SK-N-DZ (cell line): ENCODE data around the gene PTTG1IP.
"Not testable (repeated sequence)": the region's sequence is repeated elsewhere in the genome, so short reads cannot be mapped to it uniquely, and the experiment has no call there.

Experiments used
- DNase-seq: peaks from one replicate; pipeline ENCODE4 v3.0.0-alpha.2; 2015; ENCODE audit warnings: low spot score

PTTG1IP gene

DNA sequence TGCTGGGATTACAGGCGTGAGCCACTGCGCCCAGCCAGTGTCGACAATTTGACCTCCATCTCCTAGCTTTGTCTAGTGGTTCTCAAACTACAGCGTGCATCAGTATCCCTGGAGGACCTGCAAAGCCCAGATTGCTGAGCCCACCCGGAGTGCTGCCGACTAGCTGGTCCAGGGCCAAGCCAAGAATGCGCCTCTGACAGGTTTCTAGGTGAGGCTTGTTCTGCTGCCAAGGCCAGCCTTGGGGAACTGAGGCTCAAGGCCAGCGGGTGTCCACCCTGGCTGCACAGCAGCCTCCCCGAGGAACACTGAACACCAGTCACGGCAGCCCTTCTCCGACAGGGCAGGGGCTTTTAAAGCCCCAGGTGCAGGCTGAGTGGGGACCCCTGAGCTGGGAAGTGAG is 9.8 kb upstream of the PTTG1IP start:
- no peak for DNase-seq

DNA sequence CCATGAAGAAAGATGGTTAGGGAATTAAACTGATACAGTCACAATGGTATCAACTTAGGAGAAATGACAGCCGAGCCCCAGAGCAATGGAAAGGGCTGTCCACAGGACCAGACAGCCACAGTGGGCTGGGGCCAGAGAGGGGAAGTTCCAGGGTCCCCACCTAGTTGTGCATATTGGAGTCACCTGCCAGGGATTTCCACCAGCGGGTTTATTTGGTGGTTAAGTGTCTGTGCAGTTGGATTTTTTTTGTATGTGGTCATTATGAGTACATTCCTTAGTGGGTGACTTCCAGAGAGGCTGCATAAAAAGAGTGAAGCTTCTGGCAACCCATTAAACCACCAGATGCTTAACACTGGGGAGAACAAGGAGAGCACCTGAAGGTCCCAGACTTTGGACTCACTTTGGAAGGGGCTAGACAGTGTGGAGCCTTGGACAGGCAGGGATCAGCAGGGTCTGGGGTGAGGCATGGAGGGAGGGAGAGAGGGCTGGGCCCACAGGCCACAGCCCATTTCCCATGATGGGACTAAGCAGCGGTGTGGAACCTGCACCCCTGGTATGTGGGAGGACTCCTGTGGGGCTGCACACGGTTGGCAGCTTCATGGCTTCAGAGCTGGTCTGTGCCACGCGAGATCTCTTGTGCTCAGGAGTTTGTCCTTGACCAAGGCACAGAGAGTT is 7.8 kb upstream of the PTTG1IP start:
- DNase-seq: no peak

DNA sequence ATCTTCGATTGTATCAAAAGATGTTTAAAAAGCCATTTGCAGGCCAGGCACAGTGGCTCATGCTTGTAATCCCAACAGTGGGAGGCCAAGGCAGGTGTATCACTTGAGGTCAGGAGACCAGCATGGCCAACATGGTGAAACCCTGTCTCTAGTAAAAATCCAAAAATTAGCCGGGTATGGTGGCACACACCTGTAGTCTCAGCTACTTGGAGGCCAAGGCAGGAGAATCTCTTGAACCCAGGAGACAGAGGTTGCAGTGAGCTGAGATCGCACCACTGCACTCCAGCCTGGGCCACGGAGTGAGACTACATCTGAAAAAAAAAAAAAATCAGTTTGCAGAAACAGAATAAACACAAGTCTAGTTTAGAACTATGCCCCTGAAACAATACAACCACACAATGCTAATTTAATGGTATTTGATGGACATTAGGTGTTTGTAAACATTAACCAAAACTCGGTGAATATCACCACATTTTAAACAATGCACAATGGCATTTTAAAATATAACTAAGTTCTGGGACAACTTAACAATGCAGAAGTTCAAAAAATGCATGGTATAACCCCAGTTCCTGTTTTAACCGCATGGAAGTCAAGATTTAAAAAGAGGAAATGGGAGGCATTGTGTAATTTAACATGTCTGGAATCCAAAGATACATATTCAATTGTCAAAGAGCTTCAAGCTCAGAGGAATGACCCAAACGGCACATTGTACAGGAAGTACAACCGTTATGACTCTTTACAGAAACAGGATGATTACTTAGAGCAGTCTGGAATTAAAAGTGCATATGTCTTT is 7.1 kb upstream of the PTTG1IP start:
- DNase-seq: no peak

DNA sequence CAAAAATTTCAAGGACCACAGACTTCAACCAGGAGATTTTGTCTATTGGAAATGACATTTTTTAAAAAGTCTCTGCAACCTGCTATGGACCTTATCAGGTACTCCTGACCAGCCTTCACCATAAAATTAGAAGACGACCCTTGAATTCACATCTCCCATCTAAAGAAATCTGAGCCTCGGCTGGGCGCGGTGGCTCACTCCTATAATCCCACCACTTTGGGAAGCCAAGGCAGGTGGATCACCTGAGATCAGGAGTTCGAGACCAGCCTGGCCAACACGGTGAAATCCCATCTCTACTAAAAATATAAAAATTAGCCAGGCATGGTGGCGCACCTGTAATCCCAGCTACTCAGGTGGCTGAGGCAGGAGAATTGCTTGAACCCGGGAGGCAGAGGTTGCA is 5.7 kb upstream of the PTTG1IP start:
- not testable (repeated sequence) for DNase-seq

DNA sequence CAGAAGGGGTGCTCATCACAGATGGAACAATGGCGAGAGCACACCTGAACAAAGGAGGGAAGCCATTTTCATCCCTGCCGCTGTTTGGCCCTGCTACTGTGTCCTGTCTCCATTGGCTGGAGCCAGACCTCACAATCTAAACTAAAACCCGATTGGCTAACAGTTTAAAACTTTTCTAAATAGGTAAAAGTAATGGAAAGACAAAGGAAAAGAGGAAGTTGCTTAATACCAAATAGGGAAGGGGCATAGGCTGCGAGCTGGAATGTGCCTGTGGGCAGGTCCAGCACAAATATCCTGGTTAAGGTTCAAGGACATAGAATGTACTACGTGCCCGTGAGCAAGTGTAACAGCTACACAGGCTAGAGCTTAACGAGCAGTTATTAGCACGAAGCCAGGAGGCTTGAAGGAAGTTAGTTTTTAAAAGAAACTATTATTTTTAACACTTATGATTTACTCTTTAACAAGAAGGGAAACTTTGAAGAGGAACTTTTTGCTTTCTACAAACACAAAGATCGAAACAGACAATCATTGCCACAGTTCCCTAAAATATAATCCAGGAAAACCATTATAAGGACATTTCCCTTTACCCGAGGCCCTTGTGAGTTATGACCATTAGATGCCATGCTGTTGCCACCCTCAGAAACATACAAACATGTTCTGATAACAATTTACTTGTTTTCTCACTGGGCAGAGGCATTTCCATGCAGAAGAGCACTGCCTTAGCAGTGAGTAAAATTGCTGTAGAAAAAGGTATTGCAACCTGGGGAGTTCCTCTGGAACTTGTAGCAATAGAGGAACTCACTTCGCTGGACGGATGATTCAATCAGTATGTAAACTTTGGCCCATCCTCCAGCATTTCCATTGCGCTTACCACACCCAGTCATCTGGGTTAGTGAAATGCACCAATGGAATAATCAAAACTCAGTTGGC is 4.8 kb upstream of the PTTG1IP start:
- no peak for DNase-seq

DNA sequence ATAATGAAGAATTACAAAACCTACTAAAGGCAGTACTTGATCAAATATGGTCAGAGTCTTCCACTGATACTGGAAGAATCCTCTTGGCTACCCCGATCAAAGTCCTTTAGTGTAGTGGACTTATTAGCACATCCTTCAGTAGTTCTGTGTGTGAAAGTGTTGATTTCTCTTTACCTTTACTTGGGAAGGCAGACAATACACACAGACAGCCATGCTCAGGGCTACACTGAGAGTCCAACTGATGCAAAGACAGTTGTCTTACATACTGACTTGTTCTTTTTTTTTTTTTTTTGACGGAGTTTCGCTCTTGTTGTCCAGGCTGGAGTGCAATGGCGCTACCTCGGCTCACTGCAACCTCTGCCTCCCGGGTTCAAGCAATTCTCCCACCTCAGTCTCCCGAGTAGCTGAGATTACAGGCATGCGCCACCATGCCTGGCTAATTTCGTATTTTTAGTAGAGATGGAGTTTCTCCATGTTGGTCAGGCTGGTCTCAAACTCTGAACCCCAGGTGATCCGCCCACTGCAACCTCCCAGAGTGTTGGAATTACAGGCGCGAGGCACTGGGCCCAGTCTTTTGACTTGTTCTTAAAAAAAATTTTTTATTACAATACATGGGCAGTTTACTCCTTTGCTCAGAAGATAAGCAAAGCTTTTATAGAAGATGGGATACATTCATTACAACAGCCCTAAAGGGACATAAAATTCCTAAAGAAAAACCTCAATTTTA is 3.5 kb upstream of the PTTG1IP start:
- no peak for DNase-seq

DNA sequence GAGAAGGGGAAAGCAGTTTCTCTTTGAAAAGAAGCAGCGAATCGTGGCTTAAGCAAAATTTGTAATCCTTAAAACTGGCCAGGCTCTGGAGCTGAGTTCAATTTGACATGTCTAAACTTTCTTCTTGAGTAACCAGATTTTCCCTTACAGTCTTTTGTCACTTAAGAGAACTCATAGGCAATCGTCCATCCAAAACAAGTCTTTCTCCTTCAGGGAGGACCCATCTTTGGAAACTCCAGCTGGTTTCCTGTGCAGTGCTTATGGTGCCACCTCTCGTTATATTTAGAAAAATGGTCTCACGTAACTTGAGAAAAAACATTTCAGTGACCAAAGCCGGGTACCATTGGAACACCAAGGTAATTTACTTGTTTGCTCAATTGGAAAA is 1.8 kb upstream of the PTTG1IP start:
- no peak for DNase-seq

DNA sequence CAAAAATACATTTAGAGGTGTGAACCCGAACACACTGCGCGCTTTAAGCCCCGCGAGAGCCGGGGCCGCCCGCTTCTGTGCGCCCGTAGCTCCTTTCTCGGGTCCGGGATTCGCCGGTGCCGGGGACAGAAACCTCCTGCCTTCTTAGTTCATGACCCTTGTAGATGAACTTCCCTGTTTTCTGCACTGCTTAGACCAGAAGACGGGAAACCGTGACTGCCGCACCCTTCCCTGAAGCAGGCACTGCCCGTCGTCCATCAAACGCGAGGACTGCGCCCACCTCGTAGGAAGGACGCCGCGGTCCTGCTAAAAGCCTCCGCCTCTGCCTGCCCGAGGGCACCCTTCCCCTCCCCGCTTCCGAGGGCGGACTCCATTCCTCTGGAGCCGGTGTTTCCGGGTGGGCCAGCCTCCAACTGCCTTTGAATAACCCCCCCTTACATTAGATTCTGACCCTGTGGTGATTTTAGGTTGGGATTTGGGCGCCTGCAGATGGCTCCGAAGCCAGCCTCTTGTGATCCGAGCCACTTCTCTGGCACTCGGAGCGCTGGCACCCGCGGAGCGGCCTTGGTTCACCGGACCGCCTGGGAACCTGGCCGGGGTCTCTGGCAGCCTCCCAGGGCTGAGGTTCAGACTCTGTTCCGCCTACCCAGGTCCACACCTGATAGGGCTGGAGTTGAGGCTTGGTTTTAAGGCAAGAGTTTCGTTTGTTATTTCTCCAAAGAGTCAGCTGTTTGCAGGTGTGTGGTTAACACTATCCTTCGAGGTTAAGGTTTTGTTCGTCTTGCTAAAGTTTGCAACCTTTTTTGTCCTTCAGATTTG is 1.2 kb upstream of the PTTG1IP start:
- DNase-seq: no peak

DNA sequence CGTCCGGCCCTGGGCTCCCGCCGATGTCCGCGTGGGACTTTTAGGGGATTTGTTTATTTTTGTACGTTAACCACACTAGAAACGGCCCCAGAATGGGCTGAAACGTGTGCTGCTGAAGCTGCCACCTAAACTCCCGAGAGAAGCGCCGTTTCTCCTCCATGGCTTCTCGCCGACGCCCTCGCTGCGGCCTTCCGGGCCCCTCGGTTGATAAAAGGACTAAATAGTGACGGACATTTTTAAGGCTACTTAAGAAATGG is 678 bp upstream of the PTTG1IP start:
- no peak for DNase-seq

DNA sequence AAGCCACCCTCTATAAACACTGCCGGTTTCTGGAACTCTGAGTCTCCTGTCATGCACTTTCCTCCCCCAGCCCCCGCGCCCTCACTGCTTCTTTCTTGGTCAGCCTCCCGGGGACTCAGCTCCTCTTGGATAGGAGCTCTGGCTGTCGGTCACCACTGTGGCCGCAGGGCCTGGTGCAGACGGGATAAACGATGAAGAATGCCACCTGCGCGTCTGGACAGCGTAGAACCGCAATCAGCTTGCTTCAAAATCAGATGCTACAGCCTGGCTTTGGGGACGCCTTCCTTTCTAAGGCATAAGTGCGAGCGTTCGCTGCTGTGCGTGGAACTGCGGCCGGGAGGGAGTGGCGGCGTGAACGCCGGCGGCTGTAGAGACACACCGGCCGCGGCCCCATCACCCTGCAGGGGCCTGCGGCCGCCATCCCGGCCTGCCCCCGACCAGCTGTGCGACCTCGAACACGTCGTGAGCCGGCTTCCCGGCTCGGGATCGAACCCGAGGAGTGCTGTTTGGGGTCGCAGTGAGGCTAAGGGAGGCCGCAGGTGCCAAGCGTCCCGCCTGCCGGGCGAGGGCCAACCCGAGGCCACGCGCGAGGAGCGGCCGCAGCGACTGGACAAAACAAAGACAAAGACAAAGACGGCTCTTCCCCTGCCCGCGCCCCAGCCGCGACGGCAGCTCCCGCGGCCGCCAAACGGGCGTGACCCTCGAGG is 688 bp downstream of the PTTG1IP start:
- no peak for DNase-seq

DNA sequence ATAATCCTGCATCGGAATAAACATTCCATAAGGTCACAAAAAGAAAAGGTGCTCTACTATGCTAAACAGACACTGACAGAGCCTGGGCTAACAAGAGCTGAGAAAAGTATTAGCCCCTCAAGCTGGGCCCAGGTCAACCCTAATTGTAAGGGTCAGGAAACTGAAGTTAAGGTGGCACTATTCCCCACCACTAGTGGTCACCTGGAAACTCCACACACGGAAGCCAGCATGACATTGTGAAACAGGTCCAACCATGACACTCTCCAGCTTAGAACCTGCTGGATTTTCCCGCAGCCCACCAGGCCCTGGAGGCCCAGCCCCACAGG is 1.2 kb downstream of the PTTG1IP start:
- no peak for DNase-seq

DNA sequence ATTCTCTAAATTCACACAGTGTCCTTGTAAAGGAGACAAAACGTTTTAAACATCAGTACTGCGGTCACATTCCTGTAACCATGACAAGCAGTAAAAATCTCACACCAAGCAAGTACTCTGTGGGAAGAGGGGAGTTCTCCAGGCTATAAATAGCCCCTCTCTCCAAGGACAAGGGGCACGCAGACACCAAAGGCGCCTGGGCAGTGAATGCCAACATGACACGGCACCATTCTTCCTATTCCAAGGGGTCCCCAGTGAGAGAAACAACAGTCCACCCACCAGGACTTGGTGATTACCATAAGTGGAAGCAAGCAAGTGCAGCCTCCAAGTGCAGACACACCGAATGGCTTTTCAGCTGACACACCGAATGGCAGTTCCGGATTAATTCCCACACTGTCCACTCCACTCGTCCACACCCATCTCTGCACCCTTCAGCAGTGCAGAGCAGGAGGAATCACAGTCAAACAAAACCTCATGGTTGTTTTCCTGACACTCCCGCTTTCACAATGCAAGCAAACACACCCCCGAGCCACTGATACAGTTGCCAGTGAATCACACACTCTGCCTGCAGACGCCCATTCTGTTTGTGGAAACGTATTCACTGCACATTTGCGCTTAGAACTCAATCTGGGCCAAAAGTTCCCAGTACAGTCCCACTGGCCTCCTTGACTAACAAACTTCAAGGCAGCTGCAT is 1.8 kb downstream of the PTTG1IP start:
- DNase-seq: no peak

DNA sequence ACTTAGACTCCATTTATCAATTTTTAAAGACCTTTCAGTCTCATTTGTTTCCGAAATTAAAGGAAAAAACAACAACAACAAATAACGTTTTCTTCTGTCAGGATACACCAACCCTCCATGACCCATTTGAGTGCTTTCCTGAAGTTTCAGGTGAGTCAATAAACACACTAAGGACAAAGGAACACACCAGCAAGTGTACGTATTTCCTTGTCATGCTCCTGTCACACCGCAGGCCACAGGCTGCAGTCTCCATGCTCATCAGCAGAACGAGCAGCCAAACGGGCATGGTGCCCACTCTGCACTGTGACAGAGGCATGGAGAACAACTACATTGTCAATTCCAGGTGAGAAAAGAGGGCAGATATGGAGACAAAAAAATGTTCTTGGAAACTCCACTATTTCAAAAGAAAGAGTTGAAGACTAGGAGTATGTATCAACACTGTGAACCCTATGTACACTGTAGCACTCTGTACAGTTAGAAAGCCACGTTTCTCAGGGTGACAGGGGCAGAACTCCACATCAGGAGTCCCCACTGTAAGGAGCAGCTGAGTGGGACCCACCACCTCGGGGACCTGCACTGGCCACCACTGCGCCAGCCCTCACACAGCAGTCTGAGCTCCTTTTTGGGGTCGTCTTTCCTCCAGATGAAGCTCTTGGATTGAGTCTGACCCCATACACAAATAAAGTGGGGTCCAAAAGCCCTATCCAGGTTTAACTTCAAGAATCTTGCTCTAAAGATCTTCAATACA is 2.6 kb downstream of the PTTG1IP start:
- no peak for DNase-seq

DNA sequence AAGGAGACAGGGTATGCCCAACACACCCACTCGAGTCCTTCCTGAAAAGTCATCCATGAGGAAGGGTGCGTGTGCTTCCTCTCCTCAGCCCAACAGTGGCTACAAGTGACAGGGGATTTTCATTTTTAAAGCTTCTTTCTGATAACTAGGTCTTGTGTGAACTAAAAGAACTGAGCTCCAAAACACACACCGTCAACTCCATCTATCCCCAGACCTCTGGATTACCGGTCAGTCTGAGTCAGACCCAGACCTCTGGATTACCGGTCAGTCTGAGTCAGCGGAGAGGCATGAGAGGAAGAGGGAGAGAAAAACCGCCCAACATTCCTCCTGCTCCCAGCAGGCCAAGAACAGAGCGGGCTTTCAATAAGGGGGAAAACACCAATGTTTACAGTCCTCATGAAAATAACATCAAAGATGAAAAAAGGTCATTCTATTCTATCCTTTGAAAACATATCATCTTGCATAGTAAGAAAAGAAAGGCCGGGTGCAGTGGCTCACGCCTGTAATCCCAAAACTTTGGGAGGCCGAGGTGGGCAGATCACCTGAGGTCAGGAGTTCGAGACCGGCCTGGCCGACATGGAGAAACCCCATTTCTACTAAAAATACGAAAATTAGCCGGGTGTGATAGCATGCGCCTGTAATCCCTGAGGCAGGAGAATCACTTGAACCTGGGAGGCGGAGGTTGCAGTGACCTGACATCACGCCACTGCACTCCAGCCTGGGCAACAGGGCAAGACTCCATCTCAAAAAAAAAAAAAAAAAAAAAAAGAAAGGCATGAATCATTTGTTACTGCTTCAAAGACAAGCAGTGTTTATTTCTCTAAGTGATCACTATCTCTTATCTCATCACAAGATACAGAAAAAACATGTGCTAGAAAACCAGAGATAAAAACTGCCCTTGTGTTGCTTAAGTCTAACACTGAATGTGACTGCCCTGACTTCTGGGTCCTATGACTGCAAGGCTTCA is 3.4 kb downstream of the PTTG1IP start:
- DNase-seq: no peak

DNA sequence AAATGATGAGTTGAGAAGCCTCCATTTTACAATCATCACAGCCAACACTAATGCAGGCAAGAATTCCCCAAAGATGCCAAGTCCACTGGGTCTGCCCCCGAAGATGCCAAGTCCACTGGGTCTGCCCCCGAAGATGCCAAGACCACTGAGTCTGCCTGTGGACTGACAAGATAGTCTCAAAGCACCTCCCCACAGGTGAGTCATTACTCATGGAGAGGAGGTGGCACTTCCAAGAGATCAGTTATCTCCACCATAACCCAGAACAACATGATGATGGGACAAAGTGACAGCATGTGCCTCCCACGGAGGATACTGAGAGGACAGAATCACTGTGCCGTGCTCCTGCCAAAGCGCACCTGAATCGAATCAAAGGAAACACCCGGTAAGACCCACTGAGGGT is 4.8 kb downstream of the PTTG1IP start:
- DNase-seq: no peak

DNA sequence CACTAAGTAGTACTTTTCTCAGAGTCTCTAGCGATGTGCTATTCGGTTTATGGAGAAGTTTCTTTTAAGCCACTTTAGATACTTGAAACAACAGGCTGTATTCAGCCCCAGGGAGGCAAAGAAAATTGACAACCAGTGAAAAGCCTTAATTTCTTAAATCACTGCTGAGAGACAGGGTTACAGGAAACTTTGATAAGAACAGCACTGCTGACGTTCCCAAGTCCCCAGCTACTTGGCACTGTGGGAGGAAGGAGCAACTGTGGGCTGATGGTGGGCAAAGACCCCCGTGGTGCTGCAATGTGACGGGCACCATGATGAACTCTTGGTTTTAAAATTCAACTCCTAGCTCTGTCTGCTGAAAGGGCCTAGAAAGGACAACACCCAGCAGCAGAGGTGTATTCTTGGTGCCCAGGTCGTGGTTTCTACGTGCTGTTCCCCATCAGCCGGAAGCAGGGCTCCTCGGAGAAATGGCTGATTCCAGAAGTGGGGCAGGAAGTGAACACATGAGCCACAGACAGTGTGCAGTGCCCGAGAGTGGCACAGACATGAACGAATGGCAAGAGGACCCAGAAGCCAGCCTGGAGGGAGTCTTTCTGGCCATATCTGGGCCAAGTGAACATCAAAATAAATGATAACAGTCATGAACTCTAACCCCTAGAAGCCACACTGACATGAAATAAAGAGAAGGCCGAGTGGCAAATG is 5.3 kb downstream of the PTTG1IP start:
- DNase-seq: no peak

DNA sequence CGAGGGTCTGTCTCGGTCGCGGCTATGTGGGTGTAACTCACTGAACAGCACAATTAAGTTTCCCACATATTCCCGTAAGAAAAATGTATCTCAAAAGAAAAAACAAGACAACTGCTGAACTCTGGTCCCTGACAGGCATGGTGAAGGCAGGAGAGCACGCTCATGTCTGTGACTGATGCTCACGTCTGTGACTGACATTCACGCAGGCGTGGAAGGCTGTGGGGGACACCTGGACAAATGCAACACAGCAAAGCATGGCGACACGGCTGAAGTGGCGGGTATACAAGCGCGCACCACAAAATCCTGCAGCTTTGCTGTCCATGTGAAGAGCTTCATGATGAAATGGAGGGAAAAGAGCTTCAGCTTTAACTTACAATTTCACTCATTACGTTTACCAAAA is 6.0 kb downstream of the PTTG1IP start:
- DNase-seq: no peak
